WTC11 (cell line): ENCODE data around the gene MAGI2. TPM values are rescaled to one million over a fixed set of nuclear protein-coding genes. Genes with fewer than 3 reads are reported as not detected.

Source experiments
- ATAC-seq: fragments of 200-7000 bp; cut with Tn5 transposase; 2 replicates; pipeline ENCODE4 v1.10.0; 2021; ENCODE audit warnings: mild to moderate bottlenecking, moderate library complexity
- CTCF ChIA-PET: fragments of 300-600 bp; sonication (Branson Sonifier 250); formaldehyde crosslinking; loops from one replicate; lab custom pipeline; 2021; ENCODE audit warnings: antibody characterized with exemption; lab: Charles Lee
- POLR2A ChIA-PET: fragments of 350-600 bp; sonication (Branson Sonifier 250); formaldehyde crosslinking; loops from one replicate; lab custom pipeline; 2021; ENCODE audit warnings: antibody characterized with exemption; lab: Charles Lee
- DNase-seq: peaks from one replicate; pipeline ENCODE4 v3.0.0; 2021; ENCODE audit warnings: low spot score
- H3K27ac Mint-ChIP-seq: 2 replicates; pipeline ENCODE4 v1.8.0; 2021; ENCODE audit warnings: mixed read lengths
- H3K27me3 Mint-ChIP-seq: 2 replicates; pipeline ENCODE4 v1.8.0; 2021; ENCODE audit warnings: low read depth, mild to moderate bottlenecking, moderate library complexity, mixed read lengths
- H3K36me3 Mint-ChIP-seq: 2 replicates; pipeline ENCODE4 v1.8.0; 2021; ENCODE audit warnings: mixed read lengths
- H3K4me1 Mint-ChIP-seq: 2 replicates; pipeline ENCODE4 v1.8.0; 2022; ENCODE audit warnings: mixed read lengths
- H3K4me3 Mint-ChIP-seq: 2 replicates; pipeline ENCODE4 v1.8.0; 2021; ENCODE audit warnings: mild to moderate bottlenecking, moderate library complexity, mixed read lengths
- H3K9me3 Mint-ChIP-seq: 2 replicates; pipeline ENCODE4 v1.8.0; 2021; ENCODE audit warnings: mixed read lengths
- ATF6 ChIP-seq: sonication (generic); formaldehyde crosslinking; IDR thresholded peaks from 2 replicates; pipeline ENCODE4 v1.8.1; 2023; ENCODE audit warnings: mild to moderate bottlenecking, missing genetic modification reagents
- E2F1 ChIP-seq: sonication (generic); formaldehyde crosslinking; IDR thresholded peaks from 2 replicates; pipeline ENCODE4 v1.8.0; 2022; ENCODE audit warnings: mild to moderate bottlenecking, missing genetic modification reagents
- JUN ChIP-seq: sonication (generic); formaldehyde crosslinking; IDR thresholded peaks from 2 replicates; pipeline ENCODE4 v1.8.0; 2023; ENCODE audit warnings: mild to moderate bottlenecking, missing genetic modification reagents
- MXD4 ChIP-seq: fragments of 250-450 bp; sonication (Bioruptor Pico); IDR thresholded peaks from 2 replicates; pipeline ENCODE4 v1.8.0; 2021; ENCODE audit warnings: mild to moderate bottlenecking, moderate library complexity, borderline replicate concordance
- NR2C2 ChIP-seq: sonication (generic); formaldehyde crosslinking; IDR thresholded peaks from 2 replicates; pipeline ENCODE4 v1.8.0; 2022; ENCODE audit warnings: mild to moderate bottlenecking, missing genetic modification reagents
- NR3C1 ChIP-seq: sonication (generic); formaldehyde crosslinking; conservative IDR thresholded peaks from 2 replicates; pipeline ENCODE4 v1.8.1; 2023; ENCODE audit warnings: low read depth, mild to moderate bottlenecking, missing genetic modification reagents
- OVOL2 ChIP-seq: fragments of 250-450 bp; sonication (Bioruptor Pico); IDR thresholded peaks from 2 replicates; pipeline ENCODE4 v1.9.0; 2021; ENCODE audit warnings: mild to moderate bottlenecking, borderline replicate concordance
- PRDM15 ChIP-seq: sonication (generic); formaldehyde crosslinking; IDR thresholded peaks from 2 replicates; pipeline ENCODE4 v1.8.0; 2022; ENCODE audit warnings: missing genetic modification reagents
- RORB ChIP-seq: fragments of 250-450 bp; sonication (Bioruptor Pico); IDR thresholded peaks from 2 replicates; pipeline ENCODE4 v1.9.0; 2021; ENCODE audit warnings: mild to moderate bottlenecking
- USF2 ChIP-seq: sonication (generic); formaldehyde crosslinking; IDR thresholded peaks from 2 replicates; pipeline ENCODE4 v1.8.1; 2023; ENCODE audit warnings: mild to moderate bottlenecking, missing genetic modification reagents, moderate library complexity
- ZNF219 ChIP-seq: sonication (generic); formaldehyde crosslinking; IDR thresholded peaks from 2 replicates; pipeline ENCODE4 v1.8.0; 2023; ENCODE audit warnings: missing genetic modification reagents, mild to moderate bottlenecking, borderline replicate concordance
- ZNF512 ChIP-seq: sonication (generic); formaldehyde crosslinking; IDR thresholded peaks from 2 replicates; pipeline ENCODE4 v1.8.1; 2022; ENCODE audit warnings: missing genetic modification reagents, borderline replicate concordance
- ZSCAN18 ChIP-seq: fragments of 250-450 bp; sonication (Bioruptor Pico); IDR thresholded peaks from 2 replicates; pipeline ENCODE4 v2.1.2; 2022; ENCODE audit warnings: mild to moderate bottlenecking, moderate library complexity
- total RNA-seq: library from RNA; stranded (reverse); gene quantifications from 3 replicates; pipeline ENCODE4 v1.2.3, GENCODE V29; 2021
- TF ChIP-seq, protein P1 (sequence below): sonication (generic); formaldehyde crosslinking; IDR thresholded peaks from 2 replicates; pipeline ENCODE4 v1.8.0; 2022; ENCODE audit warnings: mild to moderate bottlenecking, missing genetic modification reagents
- TF ChIP-seq, protein P2 (sequence below): sonication (generic); formaldehyde crosslinking; conservative IDR thresholded peaks from 2 replicates; pipeline ENCODE4 v1.8.1; 2023; ENCODE audit warnings: mild to moderate bottlenecking, low read depth, missing genetic modification reagents, moderate library complexity
- TF ChIP-seq, protein P3 (sequence below): sonication (generic); formaldehyde crosslinking; IDR thresholded peaks from 2 replicates; pipeline ENCODE4 v1.8.0; 2023; ENCODE audit warnings: mild to moderate bottlenecking, missing genetic modification reagents
- TF ChIP-seq, protein P4 (sequence below): sonication (generic); formaldehyde crosslinking; IDR thresholded peaks from 2 replicates; pipeline ENCODE4 v1.8.1; 2022; ENCODE audit warnings: low read depth, missing genetic modification reagents, borderline replicate concordance

MAGI2 gene
- total RNA-seq, 1 experiment from 2014 or later, result 26.6 TPM

DNA sequence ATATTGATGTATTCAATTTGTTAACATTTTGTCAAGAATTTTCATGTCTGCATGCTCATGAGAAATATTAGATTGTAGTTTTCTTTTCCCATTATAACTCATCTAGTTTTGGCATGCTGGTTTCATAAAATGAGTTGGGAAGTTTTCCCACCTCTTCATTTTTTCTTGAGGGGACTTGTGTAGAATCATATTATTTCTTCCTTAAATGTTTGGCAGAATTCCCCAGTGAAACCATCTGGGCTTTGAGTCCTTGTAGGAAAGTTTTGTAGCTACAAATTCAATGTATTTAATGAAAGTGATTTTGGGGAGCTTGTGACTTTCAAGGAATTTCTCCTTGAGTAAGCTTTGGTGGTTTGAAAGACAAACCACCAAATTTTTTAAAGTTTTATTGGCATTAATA, 1481.7 kb downstream of the MAGI2 start (continued):
- TF ChIP-seq USF2, result no peak
- TF ChIP-seq ZNF219, result no peak
- TF ChIP-seq, protein P1, sequence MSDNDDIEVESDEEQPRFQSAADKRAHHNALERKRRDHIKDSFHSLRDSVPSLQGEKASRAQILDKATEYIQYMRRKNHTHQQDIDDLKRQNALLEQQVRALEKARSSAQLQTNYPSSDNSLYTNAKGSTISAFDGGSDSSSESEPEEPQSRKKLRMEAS (CRISPR knock-in tag), result no peak
- TF ChIP-seq, protein P2, sequence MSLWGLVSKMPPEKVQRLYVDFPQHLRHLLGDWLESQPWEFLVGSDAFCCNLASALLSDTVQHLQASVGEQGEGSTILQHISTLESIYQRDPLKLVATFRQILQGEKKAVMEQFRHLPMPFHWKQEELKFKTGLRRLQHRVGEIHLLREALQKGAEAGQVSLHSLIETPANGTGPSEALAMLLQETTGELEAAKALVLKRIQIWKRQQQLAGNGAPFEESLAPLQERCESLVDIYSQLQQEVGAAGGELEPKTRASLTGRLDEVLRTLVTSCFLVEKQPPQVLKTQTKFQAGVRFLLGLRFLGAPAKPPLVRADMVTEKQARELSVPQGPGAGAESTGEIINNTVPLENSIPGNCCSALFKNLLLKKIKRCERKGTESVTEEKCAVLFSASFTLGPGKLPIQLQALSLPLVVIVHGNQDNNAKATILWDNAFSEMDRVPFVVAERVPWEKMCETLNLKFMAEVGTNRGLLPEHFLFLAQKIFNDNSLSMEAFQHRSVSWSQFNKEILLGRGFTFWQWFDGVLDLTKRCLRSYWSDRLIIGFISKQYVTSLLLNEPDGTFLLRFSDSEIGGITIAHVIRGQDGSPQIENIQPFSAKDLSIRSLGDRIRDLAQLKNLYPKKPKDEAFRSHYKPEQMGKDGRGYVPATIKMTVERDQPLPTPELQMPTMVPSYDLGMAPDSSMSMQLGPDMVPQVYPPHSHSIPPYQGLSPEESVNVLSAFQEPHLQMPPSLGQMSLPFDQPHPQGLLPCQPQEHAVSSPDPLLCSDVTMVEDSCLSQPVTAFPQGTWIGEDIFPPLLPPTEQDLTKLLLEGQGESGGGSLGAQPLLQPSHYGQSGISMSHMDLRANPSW, result no peak

GRCh38 chr7:77967429-77967828, 1486.0 kb downstream of the MAGI2 start:
- H3K27ac Mint-ChIP-seq, result no peak overlapping the region
- CTCF ChIA-PET, result no interaction called here
- no peak for TF ChIP-seq ZNF512 (CRISPR knock-in tag)
- TF ChIP-seq, protein P3, sequence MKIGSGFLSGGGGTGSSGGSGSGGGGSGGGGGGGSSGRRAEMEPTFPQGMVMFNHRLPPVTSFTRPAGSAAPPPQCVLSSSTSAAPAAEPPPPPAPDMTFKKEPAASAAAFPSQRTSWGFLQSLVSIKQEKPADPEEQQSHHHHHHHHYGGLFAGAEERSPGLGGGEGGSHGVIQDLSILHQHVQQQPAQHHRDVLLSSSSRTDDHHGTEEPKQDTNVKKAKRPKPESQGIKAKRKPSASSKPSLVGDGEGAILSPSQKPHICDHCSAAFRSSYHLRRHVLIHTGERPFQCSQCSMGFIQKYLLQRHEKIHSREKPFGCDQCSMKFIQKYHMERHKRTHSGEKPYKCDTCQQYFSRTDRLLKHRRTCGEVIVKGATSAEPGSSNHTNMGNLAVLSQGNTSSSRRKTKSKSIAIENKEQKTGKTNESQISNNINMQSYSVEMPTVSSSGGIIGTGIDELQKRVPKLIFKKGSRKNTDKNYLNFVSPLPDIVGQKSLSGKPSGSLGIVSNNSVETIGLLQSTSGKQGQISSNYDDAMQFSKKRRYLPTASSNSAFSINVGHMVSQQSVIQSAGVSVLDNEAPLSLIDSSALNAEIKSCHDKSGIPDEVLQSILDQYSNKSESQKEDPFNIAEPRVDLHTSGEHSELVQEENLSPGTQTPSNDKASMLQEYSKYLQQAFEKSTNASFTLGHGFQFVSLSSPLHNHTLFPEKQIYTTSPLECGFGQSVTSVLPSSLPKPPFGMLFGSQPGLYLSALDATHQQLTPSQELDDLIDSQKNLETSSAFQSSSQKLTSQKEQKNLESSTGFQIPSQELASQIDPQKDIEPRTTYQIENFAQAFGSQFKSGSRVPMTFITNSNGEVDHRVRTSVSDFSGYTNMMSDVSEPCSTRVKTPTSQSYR (CRISPR knock-in tag), result no peak
- no peak for TF ChIP-seq E2F1 (CRISPR knock-in tag)
- TF ChIP-seq MXD4 (CRISPR knock-in tag), result no peak
- TF ChIP-seq NR3C1 (CRISPR knock-in tag), result no peak
- no peak for TF ChIP-seq RORB (CRISPR knock-in tag)
- TF ChIP-seq, protein P4, sequence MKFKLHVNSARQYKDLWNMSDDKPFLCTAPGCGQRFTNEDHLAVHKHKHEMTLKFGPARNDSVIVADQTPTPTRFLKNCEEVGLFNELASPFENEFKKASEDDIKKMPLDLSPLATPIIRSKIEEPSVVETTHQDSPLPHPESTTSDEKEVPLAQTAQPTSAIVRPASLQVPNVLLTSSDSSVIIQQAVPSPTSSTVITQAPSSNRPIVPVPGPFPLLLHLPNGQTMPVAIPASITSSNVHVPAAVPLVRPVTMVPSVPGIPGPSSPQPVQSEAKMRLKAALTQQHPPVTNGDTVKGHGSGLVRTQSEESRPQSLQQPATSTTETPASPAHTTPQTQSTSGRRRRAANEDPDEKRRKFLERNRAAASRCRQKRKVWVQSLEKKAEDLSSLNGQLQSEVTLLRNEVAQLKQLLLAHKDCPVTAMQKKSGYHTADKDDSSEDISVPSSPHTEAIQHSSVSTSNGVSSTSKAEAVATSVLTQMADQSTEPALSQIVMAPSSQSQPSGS, result no peak
- TF ChIP-seq NR2C2 (CRISPR knock-in tag), result no peak
- no peak for TF ChIP-seq OVOL2 (CRISPR knock-in tag)
- no peak for TF ChIP-seq PRDM15 (CRISPR knock-in tag)
- TF ChIP-seq JUN (CRISPR knock-in tag), result no peak
- TF ChIP-seq ZSCAN18 (CRISPR knock-in tag), result no peak
- TF ChIP-seq ATF6 (CRISPR knock-in tag), result no peak

More at GRCh38 chr7:77967429-77967828, 1486.0 kb downstream of the MAGI2 start:
- ATAC-seq (no peak), DNase-seq (no peak)
- H3K4me3 Mint-ChIP-seq, result no peak overlapping the region
- POLR2A ChIA-PET, result no interaction called here
- H3K9me3 Mint-ChIP-seq, result no peaks in the 10 kb centered on the region
- H3K27me3 Mint-ChIP-seq, result no peaks in the 10 kb centered on the region
- no peaks in the 10 kb centered on the region for H3K36me3 Mint-ChIP-seq
- H3K4me1 Mint-ChIP-seq, result no peaks in the 10 kb centered on the region
